Stimulated activated CD4-positive, alpha-beta T cell treated with anti-CD3 and anti-CD28 coated beads, TNF-alpha, amount 100 ng/mL, for 24 hours (primary cell): ENCODE data around the gene ELP1.

Source experiments
- DNase-seq, 3 experiments: peaks; one replicate each; pipeline ENCODE4 v3.0.0-alpha.2; 2020; ENCODE audit warnings: low read depth in 3 of 3

ELP1 gene

DNA sequence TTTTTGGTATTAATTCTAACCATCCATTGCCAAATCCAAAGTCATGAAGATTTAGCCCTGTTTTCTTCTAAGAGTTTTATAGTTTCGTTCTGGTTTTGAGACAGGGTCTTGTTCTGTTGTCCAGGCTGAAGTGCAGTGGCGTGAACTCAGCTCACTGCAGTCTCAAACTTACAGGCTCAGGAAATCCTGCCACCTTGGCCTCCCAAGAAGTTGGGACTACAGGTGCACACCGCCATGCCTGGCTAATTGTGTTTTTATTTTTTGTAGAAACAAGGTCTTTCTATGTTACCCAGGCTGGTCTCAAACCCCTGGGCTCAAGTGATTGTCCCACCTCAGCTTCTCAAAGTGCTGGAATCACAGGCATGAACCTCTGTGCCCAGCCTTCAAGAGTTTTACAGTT lies 50.8 kb downstream of the ELP1 start:
- DNase-seq: no peak

DNA sequence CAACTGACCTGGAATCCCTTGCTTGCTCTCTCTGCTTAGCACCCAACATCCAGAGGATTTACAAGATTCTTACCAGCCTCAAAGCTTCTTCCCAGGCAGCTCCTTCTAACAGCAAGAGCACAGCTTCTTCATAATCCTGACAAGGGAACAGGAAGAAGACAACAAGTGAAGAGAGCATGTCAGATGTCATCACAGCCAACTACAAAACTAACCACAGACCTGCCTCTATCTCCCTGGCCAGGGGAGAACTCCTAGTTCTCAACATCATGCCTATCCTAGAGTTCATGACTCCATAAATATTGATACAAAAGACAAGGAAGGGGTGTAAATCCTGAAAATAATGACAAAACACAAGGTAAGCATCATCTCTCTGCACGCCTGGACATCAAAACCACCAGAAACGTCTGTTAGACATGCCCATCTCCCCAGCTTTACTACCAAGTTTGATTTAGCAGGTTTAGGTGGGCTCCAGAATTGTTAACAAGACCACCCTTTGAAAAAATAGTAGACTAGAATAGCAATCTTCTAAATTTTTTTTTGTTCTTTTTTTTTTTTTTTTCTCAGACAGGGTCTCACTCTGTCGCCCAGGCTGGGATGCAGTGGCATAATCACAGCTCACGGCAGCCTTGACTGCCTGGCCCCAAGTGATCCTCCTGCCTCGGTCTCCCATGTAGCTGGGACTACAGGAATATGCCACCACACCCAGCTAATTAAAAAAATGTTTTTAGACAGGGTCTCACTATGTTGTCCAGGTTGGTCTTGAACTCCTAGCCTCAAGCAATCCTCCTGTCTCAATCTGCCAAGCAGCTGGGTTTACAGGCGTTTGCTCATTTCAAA lies 51.7 kb downstream of the ELP1 start:
- no peak for DNase-seq

DNA sequence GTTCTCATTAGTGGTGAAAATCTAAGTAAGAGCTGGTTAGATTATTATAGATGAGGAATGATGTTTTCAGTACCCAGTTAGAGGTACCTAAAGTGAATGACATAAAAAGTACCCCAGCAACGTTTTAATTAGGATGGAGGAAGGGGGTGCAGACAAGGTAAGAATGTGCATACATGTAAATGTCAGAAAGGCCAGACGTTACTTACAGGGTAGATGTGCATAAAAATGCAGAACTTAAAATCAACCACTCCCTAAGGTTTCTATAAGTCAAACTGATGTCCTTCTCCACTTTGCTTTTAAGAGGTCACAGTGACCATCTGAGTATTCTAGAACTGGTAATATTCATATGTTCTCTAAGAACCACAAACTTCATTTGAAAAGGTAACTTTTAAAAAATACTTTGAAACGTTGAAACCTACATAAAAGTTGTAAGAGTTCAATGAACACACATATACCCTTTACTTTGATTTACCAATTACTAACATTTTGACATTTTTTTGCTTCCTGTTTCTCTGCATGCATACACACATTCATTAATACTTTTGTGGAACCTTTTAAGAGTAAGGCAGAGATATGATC lies 53.1 kb downstream of the ELP1 start:
- DNase-seq: no peak

DNA sequence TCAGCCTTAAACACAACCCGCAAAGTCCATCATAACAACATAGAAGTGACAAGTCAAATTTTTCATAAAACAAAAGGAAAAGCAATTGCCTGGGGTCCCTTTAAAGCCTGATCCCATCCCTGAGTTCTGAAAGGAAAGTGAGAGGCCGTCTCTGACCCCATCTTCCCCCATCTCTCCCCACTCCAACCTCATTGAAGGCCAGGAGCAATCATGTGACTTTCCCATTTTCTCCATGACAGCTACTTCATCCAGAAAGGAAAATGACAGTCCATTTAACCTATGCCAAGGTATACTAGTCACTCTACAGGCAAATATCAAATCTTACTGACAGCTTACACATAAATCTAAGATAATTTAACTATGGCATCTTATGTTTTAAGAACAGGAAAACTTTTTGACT lies 56.4 kb downstream of the ELP1 start:
- no peak for DNase-seq

DNA sequence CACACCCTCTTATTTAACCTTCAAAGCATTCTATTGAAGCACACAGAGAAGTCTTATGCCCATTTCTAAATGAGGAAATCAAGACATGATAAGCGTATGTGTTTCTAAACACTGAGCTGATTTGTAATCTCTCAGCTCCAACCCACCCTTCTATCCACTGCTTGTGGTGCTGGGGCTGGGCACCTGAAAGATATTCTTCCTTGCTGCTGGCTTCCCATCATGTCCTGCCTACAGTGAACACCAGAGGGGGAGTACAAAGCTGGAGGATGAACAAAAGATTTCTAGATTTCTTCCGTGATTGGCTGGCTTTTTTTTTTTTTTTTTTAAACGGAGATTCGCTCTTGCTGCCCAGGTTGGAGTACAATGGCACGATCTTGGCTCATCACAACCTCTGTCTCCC lies 57.5 kb downstream of the ELP1 start:
- no peak for DNase-seq

DNA sequence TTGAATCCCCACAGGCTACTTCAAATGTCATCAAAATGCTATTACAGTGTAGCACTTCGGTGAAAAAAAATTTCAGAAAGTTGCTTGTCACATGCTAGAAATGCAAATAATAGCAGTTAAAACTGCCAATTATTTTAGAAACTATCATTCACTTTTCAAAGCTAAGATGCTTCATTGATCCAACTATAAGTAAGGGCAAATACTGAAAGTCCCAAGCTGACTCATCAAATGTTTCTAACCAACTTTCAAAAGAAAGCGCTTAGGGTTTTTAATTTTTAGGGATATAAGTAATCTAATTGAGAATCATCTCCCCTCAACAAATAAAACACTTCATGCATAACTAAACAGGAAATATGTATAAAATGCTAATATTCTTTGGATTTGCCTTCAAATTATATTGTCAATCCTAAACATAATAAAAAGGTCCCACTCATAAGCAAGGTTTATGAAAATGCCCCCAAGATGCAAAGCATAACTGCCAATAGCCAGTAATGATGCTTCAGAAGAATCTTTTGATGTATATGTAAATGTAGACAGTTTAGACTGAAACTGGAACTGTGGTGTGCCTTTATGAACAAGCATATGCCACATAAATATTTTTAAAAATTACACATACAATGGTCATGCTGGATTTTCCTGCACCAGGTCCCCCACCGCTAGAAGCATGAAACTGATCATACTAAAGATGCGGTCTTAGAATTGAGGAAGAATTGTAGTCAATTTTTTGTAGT lies 59.7 kb downstream of the ELP1 start:
- DNase-seq: no peak

DNA sequence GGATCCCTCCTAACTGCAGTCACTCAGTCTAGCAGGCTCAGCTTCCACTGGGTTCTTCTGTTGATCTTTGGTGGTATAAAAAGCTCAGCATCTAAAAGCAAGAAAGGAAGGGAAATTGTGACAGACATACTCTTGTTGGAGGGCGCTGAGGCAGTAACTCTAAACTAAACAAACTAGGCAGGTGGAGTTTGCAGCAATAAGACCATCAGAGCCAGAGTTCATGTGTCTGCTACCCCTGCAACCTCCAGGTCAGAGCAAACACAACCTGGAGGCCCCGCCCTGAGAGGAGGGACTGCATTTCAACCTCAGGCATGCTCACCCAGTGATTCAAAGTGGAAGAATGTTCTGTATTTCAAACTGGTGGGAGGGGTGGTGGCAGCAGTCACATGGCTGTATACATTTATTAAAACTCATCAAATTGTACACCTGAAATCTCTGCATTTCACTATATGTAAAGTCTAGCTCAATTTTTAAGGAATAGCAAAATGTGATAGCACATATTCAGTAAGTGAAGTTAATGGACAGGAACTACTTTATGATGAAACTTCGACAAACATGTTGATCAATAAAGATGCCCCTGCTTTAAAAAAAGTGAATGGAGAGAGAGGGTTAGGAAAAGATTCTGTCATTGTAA lies 64.7 kb downstream of the ELP1 start:
- no peak for DNase-seq

DNA sequence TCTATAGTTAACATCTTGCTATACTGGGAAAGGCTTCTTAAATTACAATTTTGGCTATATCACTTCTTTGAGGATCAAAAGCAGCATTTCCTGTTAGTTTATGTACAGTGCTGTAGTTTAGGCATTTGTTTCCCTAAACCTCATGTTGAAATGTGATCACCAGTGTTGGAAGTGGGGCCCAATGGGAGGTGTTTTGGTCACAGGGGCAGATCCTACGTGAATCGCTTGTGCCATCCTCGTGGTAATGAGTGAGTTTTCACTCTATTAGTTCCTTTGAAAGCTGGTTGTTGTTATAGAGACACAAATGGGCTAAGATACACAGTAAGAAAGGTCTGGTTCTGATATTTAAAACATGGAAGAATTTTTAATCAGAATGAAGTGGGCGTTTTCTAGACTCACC lies 66.1 kb downstream of the ELP1 start:
- DNase-seq: no peak

DNA sequence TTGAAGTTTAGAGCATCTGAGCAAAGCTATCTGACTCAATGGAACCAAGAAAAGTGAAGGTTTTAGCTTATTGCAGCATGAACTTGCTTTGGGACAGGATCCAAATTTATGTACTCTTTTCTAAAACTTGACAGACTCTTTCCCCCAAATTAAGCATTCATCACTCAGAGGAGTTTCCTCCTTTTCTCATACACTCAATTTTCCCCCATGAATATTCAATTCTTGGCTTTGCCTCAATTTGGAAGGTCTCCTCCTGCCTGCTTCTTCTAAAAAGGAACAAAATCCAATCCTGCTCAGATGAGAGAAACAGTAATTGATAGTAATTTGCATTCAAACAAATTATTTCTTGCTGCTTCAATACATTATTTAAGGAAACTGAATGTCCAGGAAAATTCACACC lies 66.8 kb downstream of the ELP1 start:
- DNase-seq: no peak

DNA sequence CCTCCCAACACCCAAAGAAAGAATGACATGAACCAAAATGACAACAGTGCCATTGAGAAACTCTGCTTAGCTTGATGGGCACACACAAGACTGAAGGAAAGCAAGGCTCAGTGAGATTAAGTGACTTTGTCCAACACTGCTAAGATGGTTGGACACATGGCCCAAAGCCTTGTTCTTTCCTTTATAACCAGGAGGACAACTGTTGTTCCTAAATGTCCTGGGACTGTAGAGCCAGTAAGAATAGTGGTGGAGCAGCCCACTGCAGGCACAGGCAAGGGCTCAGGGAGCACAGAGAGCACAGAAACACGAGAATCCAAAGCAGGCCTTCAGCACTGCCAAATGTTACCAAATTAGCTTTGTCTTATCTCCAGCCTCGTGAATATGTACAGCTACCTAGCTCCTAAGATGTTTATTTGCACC lies 67.9 kb downstream of the ELP1 start:
- no peak for DNase-seq

DNA sequence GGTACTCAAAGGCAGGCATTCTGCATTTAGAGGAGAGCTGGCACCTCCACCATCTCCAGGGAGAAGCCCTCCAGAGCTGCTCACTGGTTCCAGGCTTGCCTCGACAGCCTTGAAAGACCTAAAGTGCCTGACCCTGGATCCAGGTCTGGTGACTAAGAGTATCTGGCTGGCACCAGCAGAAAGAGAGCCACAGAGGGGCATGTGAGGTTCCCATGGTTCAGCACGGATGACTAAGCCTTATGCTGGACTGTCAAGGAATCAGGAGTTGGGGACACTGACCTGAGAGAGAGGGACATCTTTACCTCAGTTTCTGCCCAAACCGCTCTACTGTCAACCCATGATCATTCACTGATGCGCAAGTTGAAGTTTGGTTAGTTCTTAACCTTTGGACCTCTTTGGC lies 68.9 kb downstream of the ELP1 start:
- DNase-seq: no peak

DNA sequence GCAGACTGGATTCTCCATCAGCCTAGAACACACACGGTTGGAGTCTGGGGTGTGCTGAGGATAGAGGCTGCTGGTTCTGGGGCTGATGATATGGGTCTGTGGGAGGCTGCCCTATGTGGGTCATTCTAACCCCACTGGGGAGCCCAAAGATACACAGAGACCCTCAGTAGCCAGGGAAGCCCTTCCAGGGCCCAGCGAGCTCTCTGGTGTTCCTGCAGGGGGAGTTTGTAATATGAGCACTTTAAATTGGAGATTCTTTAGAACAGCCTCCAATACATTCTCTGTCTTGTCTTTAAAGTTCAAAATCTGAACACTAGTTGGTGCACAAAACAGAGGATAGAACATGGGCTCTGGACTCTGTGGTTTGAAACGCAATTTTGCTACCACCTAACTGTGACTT lies 69.5 kb downstream of the ELP1 start:
- DNase-seq: no peak

DNA sequence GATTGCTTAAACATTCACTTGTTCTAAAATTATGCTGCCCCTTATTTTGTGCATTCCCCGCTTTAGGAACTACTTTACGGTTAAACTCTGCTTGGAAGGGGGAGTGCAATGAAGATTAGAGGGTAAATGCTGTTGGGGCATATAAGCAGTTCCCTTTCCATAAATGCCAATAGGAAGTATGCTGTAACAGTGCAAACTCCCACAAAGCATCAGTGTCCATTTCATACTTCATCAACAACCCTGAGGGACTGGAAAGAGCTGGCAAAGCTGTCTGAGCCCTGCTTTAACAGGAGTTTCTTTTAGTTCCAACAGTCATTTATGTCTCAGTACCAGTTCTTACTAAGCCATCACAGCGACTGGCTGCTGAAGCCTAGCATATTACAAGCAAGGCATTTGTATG lies 70.0 kb downstream of the ELP1 start:
- no peak for DNase-seq

DNA sequence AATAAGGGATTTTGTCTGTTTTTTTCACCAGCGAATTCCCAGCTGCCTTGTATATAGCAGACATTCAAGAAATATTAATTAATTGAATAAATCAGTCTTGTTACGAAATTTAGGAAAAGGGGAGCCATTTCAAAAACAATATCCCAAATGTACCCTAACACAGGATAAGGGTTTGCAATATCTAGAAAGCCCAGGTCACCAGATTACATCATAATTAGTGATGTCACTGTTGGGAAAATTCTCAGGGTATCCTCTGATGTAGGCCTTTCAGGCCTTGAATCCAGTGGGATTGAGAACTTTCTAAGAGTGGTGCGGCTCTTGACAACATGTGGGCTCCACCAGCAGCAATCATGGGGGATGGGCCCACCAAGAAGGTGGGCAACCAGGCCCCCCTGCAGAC lies 71.9 kb downstream of the ELP1 start, which contains the start of gene ACTL7A:
Gene ACTL7A (plus strand): TSS at position 270 of the 400 bp plus-strand sequence. CDS start 57 bp downstream, at position 327.
- no peak for DNase-seq

DNA sequence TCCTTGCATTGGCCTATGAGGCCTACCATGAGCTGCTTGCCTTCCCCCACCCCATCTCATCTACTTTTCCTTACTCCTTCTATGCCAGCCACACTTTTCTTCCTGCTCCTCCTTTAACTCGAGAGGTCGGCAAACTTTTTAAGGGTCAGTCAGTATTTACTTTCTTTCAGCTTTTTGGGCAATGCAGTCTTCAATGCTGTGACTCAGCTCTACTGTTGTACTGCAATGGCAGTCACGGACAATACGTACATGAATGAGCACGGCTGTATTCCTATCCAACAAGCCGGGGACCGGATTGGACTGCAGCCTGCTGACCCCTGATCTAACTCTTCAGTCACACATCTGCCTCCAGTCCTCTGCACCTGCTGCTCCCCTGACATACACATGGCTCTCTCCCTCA lies 72.5 kb downstream of the ELP1 start:
- no peak for DNase-seq

DNA sequence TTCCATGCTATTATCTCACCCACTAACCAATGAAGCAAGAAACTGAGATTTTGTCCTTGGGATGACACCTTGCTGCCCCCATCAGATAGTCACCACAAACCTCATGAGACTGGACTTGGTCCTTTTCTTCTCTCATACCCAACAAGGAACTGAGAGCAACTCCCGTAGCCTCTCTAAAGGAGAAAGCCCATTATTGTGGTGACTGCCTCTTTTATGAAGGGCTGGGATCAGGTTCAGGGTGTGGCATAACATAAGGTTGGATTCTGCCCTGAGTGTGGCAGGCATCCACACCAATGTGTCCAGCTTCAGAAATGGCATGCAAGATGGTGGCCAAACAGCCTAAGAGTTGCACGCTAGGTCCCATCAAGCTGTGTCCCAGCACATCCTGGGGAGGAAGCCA lies 73.2 kb downstream of the ELP1 start:
- DNase-seq: no peak

DNA sequence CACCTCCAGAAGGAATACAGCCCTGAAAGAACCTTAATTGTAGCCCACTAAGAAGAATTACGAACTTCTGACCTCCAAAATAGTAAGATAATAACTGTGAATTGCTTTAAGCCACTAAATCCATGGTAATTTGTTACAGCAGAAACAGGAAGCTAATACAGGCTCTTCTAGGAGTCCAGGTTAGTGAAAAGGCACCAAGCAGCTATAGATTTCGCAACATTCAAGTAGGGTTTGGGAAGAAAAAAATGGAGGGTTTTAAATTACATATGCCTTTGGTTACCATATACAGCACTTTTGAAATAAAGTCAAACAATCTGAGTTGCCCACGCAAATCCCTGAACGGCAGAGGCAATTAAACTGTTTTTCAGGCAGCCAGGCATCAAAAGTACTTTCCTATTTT lies 73.6 kb downstream of the ELP1 start:
- no peak for DNase-seq

DNA sequence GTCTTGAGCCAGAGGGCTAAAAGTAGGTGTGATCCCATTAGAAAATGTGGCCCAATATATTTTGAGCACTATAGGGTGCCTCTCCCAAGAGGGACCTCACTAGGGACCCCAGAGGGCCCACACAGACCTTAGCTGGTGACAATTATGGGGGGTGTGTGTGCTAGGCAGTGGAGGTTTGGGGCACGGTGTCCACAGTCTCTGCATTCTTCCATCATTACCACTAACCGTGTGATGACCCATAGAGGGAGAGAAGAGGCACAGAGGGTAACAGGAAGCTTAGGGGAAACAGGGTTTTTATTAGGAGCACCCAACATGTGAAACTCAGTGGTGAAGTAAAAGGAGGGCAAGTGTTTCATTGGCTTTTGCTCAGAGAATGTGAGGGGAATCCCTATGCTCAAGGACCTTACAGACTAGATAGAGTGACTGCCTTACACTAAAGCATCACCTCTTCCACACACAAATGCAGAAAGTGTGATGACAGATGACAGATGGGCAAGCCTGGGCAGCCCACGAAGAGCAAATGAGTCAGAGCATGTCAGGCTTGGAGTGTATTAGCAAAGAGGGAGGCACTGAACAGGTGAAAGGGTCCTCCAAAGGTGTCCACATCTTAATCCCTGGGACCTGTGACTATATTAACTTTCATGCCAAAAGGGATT lies 74.3 kb downstream of the ELP1 start:
- DNase-seq: no peak

DNA sequence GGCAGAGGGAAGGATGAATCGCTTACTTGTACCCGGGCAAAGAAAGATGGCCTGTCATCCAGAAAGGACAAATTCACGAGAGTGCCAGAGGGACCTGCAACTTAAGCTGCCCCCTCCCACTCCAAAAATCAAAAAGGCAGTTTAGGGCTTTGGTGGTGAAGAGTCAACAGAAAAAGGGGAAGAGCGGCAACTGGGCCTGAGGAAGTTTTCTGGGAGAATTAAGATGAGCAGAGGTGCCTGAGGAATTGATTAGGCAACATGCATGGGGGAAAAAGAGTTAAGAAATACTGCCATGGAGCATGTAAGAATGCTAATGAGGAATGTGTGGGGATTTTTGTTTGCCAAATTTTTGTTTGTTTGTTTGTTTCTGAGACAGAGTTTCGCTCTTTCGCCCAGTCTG lies 76.4 kb downstream of the ELP1 start:
- no peak for DNase-seq

DNA sequence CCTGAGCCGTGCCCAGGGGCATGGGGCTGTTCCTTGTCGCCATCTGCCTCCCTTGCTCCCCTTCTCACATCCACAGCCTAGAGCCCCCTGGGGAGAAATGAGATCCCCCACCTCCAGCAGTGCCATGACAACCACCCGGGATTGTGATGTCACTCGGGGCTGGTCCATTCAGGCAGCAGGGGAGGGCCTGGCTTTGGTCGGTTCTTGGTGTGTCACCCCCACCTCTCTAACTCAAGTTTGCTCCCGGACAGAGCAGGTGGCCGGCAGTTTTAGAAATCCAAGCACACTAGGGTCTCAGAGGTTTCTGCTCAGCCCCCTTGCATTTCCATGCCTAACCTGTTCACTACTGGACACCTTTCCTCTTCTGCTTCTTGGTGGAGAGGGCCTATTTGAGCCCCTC lies 78.0 kb downstream of the ELP1 start, which contains the start of gene ACTL7B:
Gene ACTL7B (minus strand): TSS at position 99 of the 400 bp plus-strand sequence. CDS start 56 bp downstream, at position 43.
- no peak for DNase-seq

DNA sequence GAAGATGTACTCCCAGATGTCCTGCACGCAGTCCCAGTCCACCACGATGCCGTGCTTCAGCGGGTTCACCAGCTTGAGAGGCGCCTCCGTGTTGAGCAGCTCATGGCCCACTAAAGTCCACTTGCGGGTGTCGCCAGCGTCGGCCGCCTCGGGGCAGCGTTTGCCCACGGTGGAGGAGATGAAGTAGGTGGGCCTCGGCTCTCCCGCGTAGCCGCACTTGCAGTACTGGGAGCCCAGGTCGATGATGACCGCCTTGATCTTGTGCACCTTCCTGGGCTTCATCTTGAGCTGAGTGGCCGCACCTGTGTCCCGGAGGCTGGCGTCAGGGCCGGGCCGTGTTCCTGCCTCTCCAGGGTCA lies 78.4 kb downstream of the ELP1 start:
- DNase-seq: no peak
